GM19455 (cell line): Measurements from ENCODE around the gene TMEM63B.
"Not testable (repeated sequence)": the region's sequence is repeated elsewhere in the genome, so short reads cannot be mapped to it uniquely, and the experiment has no call there.

Experiments
- ATAC-seq: cut with Tn5 transposase; IDR thresholded peaks from one replicate; pipeline ENCODE4 v1.9.1; 2021; ENCODE audit not compliant: unreplicated experiment

The TMEM63B gene

DNA sequence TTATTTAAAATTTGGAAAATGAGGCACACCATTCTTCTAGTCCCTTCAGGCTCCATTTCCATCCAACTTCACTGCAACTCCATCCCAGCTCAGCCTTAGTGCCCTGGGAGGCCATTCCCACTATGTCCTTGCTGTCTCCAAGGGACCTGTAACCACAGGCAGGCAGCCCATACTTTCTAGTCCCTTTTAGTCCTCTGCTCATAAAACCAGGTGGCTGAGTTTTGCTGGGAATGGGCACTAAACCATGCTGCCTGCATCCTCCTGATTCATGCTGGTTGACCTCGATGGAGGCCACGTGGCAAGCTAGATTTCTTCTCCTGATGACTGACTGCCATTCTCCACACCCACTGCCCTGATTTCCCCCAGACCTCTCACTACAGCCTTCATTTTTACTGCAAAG is 61.9 kb downstream of the TMEM63B start:
- no peak for ATAC-seq

DNA sequence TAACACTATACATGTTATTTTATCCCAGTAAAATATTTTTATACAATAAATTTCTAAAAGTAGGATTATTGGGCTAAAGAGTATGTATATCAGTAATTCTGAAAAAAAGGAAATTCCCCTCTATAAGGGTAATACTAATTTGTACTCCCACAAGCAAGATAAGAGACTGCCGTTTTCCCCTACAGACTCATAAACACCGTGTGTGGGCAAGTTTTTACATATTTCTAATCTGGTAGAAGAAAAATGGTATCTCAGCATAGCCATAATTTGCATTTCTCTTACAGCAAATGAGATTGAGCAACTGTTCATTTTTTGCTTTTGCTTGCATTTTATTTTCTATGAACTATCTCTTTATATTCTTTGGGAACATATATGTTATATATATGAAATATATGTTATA is 63.4 kb downstream of the TMEM63B start:
- ATAC-seq, result no peak

DNA sequence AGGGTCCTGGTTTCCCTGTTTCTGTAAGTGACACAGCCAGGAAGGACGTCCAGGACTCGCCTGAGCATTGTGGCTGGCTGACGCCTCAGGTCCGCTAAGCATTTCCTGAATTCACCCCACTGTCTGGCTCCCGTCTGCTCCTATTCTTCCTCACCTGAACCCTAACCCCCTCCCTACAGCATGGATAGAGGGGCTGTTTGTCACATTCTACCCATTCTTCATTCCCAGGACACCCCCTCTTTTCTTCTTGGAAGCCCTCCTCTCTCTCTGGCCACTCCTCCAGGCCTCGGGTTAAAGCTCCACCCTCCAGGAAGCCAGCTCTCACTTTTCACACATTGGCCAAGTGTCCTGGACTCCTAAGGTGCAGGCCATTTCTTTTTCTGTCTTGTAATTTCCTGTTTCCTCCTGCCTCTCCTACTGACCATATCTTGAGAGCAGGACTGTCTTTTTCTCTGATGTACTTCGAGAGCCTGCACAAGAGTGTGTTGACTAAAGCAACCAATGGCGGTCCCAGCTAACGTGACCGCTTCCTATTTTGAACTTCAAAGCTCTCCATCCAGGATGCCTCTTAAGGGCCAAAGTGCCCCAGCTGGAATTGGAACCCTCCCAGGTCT is 65.2 kb downstream of the TMEM63B start:
- no peak for ATAC-seq

DNA sequence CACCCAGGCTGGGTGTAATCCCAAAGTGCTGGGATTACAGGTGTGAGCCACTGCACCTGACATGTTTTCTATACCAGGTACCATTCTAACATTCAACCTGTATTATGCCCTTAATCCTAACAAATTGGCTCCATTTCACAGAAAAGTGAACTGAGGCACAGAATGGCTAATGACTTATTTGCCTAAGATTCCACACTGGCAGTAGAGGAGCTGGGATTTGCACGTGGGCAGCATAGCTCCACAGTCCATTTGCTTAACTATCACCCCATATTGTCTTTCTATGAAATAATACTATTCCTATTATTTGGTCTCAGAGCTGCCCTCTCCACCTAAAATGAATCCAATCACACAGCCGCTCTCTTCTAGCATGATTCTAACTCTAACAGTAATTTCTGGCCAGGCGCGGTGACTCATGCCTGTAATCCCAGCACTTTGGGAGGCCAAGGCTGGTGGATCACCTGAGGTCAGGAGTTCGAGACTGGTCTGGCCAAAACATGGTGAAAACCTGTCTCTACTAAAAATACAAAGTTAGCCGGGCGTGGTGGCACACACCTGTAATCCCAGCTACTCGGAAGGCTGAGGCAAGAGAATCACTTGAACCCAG is 66.1 kb downstream of the TMEM63B start:
- no peak for ATAC-seq

DNA sequence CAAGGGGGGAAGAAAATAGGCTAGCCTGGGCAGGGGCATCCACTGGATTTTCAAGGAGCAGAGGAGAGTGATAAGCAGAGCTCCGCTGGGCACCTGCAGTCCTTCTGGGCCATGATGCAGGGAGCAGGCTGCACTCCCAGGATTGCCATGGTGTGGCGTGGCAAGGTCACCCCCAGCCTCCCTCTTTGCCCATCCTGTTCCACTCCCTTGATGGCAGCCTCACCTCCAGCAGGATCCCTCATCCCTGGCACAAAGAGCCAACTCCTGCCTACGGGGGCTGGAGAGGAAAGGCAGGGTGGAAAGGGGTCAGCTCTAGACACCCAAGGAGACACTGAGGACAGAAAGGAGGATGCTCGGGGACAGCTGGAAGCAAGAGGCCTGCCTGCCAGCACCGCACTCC is 67.0 kb downstream of the TMEM63B start:
- no peak for ATAC-seq

DNA sequence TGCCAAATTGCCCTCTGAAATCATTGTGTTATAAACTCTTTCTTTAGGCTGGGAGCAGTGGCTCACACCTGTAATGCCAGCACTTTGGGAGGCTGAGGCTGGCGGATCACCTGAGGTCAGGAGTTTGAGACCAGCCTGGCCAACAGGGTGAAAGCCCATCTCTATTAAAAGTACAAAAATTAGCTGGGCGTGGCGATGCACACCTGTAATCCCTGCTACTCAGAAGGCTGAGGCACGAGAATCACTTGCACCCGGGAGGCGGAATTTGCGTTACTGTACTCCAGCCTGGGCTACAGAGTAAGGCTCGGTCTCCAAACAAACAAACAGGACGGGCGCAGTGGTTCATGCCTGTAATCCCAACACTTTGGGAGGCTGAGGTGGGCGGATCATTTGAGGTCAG is 69.0 kb downstream of the TMEM63B start:
- ATAC-seq, result not testable (repeated sequence)

DNA sequence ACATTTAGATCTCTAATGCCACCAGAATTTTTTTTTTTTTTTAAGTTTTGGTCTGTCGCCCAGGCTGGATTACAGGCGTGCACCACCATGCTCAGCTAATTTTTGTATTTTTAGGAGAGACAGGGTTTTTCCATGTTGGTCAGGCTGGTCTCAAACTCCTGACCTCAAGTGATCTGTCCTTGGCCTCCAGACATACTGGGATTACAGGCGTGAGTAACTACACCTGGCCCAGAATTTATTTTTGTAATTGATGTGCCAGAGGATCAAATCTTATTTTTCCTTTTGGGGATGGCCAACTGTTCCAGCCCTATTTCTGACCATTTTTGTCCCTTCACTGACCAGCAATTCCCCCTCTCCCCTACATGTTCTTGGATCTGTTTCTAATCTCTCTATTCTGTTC is 71.3 kb downstream of the TMEM63B start:
- ATAC-seq, result no peak

DNA sequence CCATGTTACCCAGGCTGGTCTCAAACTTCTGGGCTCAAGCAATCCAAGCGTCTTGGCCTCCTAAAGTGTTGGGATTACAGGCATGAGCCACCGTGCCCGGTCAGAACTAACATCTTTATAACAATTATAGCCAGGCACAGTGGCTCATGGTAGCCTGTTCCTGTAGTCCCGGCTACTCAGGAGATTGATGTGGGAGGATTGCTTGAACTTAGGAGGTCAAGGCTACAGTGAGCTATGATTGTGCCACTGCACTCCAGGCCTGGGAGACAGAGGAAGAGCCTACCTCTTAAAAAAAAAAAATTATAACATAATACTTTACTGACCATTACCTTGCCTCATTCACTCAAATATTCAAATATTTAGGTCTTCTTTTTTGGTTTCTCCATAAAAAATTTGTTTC is 72.5 kb downstream of the TMEM63B start:
- no peak for ATAC-seq

DNA sequence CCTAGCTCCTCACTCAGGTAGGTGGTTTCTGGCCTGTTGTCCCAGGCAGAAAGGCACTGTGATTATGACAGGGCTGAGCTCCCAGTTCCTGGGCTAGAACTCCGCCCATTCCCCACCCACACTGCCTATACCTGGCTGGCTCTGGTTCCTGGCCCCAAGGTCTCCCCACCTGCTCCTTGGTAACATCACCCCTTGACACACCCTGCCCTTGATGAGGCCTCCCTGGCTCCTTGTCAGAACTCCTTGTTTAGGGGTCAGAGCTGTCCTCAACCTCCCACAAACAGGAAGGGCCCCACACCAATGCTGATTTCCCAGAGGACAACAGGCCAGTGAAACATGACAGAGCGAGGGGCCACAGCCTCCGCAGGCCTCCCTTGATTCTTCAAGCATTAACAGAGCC is 73.8 kb downstream of the TMEM63B start:
- no peak for ATAC-seq

DNA sequence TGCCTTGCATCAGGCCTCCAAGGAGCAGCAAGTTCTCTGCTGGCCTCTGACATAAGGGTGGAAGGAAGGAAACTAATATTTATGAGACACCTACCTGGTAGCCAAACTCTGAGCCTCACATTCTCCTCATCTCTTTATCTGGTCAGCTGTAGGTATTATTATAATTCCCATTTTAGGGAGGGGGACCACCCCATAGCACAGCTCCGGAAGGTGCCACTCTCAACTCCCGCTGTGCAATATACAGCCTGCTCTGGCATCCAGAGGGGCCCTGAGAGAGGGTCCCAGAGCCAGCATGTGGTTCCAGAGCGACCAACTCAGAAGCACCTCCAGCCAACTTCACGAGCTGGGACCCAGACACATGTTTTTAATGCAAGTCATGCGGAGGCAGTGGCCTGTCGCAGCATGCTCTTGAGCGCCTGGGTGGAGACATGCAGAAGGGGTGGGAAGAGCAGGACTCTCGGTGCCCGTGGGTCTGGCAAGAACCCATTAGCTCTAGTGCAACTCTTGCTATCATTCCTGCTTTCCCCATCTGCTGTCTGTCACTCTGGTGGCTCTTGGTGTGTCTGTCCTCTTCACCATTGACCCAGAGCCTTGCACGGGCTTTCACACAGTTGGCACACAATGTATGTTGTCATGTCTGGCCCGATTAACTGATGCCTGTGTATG is 74.4 kb downstream of the TMEM63B start:
- ATAC-seq, result no peak

DNA sequence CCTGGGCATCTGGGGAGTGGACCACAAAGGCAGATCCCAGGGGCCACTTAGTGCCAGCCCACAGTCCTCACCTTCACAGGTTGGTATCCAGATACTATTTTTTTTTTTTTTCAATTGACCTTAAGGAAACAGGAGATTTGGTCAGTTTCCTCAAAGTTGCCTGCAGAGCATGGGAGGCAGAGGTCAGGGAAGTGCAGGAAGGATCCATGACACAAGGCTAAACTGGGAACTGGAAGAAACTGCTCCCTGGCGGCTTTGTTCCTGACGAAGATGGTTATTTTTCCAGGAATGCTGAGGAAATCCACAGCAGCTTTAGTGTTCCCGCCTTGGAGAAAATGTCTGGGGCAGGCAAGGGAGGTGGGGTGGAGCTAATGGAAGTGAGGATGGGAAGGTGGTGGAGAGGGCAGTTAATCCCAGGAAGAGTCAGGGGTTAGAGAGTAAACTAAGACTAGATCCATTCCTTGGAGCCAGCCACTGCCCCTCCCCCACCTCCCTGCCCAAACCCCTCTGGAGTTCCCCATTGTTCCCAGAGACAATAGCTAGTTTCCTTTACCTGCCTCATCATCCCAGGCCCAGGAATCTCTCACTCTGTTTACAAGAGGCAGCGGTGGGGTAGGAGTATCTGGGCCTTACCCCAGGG is 75.1 kb downstream of the TMEM63B start:
- ATAC-seq, result no peak

DNA sequence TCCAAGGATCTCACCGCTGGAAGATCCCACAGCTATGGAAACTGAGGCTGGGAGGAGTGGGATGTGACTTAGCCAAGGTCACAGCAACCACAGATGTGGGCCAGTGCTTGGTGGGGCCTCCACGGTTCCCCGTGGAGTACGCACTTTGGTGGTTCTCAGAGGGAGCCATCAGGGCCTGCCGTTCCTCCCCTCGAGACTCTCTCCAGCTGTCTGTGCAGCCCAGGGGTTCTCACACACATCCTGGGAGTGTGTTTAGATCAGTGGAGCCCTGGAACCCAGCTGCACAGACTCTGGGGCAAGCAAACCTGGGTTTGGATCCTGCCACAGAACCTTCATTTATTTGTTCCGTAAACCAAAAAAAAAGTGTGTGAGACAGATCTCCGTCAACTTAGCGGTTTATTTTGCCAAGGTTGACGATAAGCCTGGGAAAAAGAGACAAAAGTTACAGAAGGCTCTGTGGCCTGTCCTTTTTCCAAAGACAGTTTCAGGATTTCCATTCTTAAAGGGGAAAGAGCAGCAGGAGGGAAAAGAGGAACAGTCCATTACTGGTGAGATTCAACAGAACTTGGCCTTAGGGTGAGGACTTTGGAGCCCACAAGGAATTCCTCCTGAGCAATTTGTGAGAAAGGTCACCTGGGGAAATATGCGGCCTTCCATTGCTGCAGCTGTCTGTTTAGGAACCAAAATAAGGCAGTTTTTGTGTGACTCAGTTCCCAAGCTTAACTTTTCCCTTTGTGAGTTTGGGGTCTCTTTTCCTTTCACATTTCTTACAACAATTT is 75.8 kb downstream of the TMEM63B start:
- no peak for ATAC-seq

DNA sequence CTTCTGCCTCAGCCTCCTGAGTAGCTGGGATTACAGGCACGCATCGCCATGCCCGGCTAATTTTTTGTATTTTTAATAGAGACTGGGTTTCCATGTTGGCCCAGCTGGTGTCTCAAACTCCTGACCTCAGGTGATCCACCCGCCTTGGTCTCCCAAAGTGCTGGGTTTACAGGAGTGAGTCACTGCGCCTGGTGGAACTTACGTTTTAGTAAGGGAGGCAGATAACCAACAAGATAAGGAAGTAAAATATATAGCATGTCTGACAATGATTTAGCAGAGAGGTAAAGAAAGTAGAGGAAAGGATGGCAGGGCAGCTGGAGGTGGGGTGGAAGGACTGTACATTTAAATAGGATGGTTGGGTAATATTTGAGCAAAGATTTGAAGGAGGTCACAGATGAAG is 76.6 kb downstream of the TMEM63B start:
- no peak for ATAC-seq
